Activated naive CD8-positive, alpha-beta T cell (primary cell): ENCODE data around the gene PHF12.
"Not testable (repeated sequence)": the region's sequence is repeated elsewhere in the genome, so short reads cannot be mapped to it uniquely, and the experiment has no call there.

Experiments
- H3K27ac Mint-ChIP-seq: one replicate; pipeline ENCODE4 v1.8.0; 2021; ENCODE audit warnings: mixed read lengths
- H3K27me3 Mint-ChIP-seq: one replicate; pipeline ENCODE4 v1.8.0; 2021; ENCODE audit warnings: mixed read lengths
- H3K36me3 Mint-ChIP-seq: one replicate; pipeline ENCODE4 v1.8.0; 2021; ENCODE audit warnings: mixed read lengths
- H3K4me1 Mint-ChIP-seq: one replicate; pipeline ENCODE4 v1.8.0; 2021; ENCODE audit warnings: low read depth, mixed read lengths
- H3K4me3 Mint-ChIP-seq: one replicate; pipeline ENCODE4 v1.8.0; 2021; ENCODE audit warnings: mild to moderate bottlenecking, mixed read lengths
- H3K9me3 Mint-ChIP-seq: one replicate; pipeline ENCODE4 v1.8.0; 2021; ENCODE audit warnings: low read depth, mixed read lengths

The PHF12 gene

DNA sequence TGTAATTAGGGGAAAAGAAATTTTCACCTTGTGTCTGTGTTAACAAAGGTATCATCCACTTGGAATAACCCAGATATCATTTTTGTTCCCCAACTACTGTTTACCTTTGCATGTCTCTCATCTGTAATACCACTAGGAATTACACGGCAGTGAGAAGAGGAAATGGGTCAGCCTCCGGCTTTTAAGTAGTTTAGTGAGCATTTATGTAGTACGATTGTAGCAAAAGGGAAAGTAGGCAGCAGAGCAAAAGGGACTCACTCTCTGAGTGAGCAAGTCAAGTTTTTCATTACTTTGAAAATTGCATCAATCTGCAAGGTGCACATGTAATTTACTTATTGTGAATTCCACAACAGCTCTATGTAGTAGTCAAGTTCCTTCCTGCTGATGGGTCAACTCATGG is 11.2 kb downstream of the PHF12 start:
- H3K36me3 Mint-ChIP-seq, result peaks cover 5% of the 10 kb centered on the region
- H3K4me1 Mint-ChIP-seq, result peaks cover 90% of the 10 kb centered on the region
- no peaks in the 10 kb centered on the region for H3K27me3 Mint-ChIP-seq
- no peaks in the 10 kb centered on the region for H3K9me3 Mint-ChIP-seq
- H3K27ac Mint-ChIP-seq, result peak overlapping the region; percentile 76
- peak overlapping the region; percentile 59 for H3K4me3 Mint-ChIP-seq

DNA sequence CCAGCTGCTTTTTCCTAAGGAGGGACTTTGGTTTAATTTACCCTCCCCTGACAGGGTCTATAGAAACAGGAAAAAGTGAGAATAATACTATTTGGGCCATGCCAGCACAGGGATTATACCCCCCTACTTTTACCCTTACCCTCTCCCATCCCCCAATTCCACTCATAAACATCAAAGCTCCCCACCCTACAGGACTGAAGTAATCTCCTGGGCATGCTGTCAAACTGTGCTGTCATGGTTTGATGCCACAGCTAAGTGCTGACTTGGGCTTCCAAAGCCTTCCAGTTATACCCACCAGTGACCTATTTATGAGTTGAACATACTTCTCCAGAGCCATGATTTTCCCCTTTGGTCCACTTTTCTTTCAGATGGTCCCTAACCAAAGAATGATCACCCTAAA is 12.8 kb downstream of the PHF12 start:
- no peaks in the 10 kb centered on the region for H3K27me3 Mint-ChIP-seq
- H3K4me3 Mint-ChIP-seq, result no peak overlapping the region
- peaks cover 85% of the 10 kb centered on the region for H3K4me1 Mint-ChIP-seq
- H3K9me3 Mint-ChIP-seq, result no peaks in the 10 kb centered on the region
- H3K36me3 Mint-ChIP-seq, result peaks cover 4% of the 10 kb centered on the region
- H3K27ac Mint-ChIP-seq, result peak overlapping the region; percentile 22

DNA sequence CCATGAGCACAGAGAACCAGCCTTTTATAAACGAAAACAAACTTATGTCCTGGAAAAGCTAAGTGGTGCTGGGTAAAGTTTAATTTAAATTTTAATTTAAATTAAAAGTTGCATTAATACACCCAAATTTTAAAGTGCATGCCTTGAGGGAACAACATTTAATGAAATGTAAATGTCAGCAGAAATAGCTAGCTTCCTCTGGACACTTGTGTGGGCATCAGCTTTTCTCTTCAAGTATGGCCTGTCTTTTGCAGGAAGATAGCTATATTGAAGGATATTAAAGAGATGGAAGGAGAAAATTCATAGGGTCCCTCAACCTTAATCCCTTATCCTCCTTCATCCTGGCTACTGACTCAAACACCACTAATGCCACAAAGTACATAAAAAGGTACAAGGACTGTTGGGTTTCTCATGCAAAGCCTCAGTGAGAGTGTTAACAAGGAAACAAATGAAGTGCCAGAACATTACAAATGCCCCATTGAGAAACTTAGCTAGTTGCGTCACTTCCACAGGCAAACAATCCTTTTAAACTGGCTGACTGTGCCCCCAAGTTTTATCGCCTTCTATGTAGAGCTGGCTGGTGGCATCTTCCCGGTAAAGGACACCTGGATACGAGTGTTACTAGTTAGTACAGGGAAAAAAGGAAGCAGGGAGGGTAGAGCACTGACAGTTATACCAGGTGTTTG is 14.1 kb downstream of the PHF12 start:
- Mint-ChIP-seq H3K9me3 (no peaks in the 10 kb centered on the region), H3K27me3 (no peaks in the 10 kb centered on the region), H3K27ac (peak overlapping the region; percentile 67), H3K36me3 (peaks cover 3% of the 10 kb centered on the region), H3K4me1 (peaks cover 82% of the 10 kb centered on the region), H3K4me3 (no peak overlapping the region)

DNA sequence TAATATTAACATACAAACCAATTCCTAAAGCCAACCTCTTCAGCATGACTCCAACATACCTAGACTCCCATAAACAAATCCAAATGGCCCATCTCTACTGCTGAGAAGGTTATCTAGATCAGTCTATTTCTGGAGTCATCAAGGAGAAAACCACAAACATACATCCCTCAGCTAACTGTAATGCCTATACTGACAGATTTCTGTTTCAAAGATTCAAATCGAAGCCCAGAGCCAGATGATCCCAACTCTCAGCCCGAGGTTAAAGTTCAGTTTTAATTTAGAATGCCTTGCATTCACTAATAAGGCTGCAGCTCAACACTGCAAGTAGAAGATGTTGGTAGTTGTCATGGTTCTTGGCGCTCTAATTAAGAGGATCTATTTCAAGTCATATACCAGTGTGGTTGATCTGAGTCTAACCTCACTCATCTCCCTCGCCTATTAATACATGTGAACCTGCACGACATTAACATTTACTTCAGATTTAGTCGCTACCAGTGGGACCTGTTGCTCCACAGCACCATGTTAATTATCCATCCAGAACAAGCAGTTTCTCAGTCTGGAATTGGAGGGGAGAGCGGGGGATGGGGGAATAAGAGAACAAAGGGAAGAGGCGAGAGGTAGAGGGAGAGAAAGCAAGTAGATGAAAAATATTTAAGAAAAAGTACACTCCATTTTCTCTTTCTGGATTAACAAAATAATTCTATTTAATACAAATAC is 15.4 kb downstream of the PHF12 start:
- Mint-ChIP-seq H3K27me3 (no peaks in the 10 kb centered on the region), H3K4me1 (peaks cover 79% of the 10 kb centered on the region), H3K36me3 (peaks cover 3% of the 10 kb centered on the region), H3K9me3 (no peaks in the 10 kb centered on the region), H3K27ac (peak overlapping the region; percentile 67), H3K4me3 (no peak overlapping the region)

DNA sequence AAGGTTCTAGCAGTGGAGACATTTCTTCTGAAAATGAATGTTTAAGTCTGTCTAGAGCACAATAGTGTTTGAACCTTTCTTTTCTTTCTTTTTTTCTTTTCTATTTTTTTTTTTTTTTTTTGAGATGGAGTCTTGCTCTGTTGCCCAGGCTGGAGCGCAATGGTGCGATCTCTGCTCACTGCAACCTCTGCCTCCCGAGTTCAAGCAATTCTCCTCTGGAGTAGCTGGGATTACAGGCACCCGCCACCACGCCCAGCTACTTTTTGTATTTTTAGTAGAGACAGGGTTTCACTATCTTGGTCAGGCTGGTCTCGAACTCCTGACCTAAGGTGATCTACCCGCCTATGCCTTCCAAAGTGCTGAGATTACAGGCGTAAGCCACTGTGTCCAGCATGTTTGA is 16.8 kb downstream of the PHF12 start:
- H3K4me3 Mint-ChIP-seq, H3K27me3 Mint-ChIP-seq, H3K9me3 Mint-ChIP-seq: not testable (repeated sequence)
- H3K4me1 Mint-ChIP-seq, result peaks cover 75% of the 10 kb centered on the region
- peak overlapping the region; percentile 28 for H3K27ac Mint-ChIP-seq
- peaks cover 10% of the 10 kb centered on the region for H3K36me3 Mint-ChIP-seq

DNA sequence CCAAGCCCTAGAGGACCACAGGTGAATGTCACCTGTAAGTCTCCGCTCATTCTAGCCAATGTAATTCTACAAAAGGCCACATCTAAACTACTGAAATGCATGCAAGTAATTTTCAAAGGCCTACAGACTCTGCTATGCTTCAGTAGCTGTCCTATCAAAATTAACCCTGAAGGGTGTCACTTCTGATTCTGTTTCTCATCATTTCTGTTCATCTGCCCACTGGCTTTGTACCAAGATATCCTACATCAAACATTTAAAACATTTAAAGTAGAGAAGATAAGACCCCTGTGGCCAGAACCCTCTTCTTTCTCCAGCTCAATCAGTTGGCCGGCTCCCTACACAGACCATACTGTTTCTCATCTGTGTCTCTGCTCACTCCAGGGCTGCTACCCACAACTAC is 21.5 kb downstream of the PHF12 start:
- Mint-ChIP-seq H3K27me3 (no peaks in the 10 kb centered on the region), H3K27ac (peak overlapping the region; percentile 80), H3K36me3 (peaks cover 28% of the 10 kb centered on the region), H3K9me3 (no peaks in the 10 kb centered on the region), H3K4me1 (peaks cover 72% of the 10 kb centered on the region), H3K4me3 (no peak overlapping the region)

DNA sequence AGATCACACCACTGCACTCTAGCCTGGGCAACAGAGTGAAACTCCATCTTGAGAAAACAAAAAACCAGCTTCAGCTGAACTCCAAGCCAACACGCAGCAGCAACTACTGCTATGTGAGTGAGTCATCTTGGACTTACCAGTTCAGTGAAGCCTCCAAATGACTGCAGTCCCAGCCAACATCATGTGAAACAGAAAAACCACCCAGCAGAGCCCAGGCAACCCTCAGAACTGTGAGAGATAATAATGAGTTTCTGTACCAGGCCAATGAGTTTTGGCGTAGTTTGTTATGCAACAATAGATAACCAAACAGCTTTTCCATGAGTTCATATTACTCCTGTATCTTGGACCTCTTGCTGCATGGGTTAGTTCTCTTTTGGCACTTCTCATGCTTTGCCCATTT is 23.3 kb downstream of the PHF12 start:
- H3K4me1 Mint-ChIP-seq, result peaks cover 70% of the 10 kb centered on the region
- no peaks in the 10 kb centered on the region for H3K27me3 Mint-ChIP-seq
- H3K9me3 Mint-ChIP-seq, result no peaks in the 10 kb centered on the region

DNA sequence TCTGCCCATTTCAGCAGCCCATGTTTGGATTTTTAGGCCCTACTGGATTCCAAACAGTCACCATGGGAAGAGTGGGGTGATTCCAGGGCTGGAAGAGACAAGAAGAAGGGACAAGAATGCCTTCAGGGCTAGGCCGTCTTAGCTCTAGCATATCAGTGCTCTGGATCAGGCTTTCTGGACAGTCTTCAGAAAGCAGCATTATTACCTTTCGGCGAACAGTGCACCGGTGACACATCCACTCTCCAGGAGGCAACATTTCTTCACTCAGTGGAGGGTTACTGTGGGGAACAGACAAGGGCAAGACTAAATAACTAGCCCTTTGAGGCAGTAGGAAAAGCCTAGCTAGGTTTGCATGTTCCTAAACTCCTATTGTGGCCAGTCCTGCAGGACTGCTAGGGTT is 24.5 kb downstream of the PHF12 start:
- H3K9me3 Mint-ChIP-seq, result no peaks in the 10 kb centered on the region
- H3K4me1 Mint-ChIP-seq, result peaks cover 67% of the 10 kb centered on the region
- peaks cover 33% of the 10 kb centered on the region for H3K36me3 Mint-ChIP-seq
- no peaks in the 10 kb centered on the region for H3K27me3 Mint-ChIP-seq
- no peak overlapping the region for H3K4me3 Mint-ChIP-seq
- H3K27ac Mint-ChIP-seq, result peak overlapping the region; percentile 76

More for the DNA sequence above, 23.3 kb downstream of the PHF12 start:
- Mint-ChIP-seq H3K4me3 (peak overlapping the region; percentile 42), H3K27ac (peak overlapping the region; percentile 76), H3K36me3 (peaks cover 32% of the 10 kb centered on the region)

DNA sequence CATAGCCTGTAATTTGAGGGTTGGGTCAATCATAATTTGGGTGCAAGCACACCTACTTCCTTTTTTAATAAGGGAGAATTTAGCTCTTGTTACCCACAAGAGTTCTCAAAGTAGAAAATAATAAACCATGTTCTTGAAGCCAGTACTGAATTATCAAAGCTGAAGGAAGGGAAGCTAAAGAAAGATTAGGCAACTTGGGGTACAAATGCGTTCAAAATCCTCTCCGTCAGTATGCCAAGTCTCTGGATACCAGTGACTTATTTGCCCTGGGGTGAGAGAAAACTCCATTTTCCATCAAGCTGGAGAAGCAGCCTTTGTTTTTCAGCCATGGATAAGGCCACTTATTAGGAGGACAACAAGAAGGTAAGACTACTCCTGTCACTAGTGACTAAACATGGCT is 25.0 kb downstream of the PHF12 start:
- Mint-ChIP-seq H3K9me3 (no peaks in the 10 kb centered on the region), H3K36me3 (peaks cover 37% of the 10 kb centered on the region), H3K4me3 (peak overlapping the region; percentile 53), H3K27me3 (no peaks in the 10 kb centered on the region), H3K4me1 (peaks cover 65% of the 10 kb centered on the region), H3K27ac (peak overlapping the region; percentile 76)

DNA sequence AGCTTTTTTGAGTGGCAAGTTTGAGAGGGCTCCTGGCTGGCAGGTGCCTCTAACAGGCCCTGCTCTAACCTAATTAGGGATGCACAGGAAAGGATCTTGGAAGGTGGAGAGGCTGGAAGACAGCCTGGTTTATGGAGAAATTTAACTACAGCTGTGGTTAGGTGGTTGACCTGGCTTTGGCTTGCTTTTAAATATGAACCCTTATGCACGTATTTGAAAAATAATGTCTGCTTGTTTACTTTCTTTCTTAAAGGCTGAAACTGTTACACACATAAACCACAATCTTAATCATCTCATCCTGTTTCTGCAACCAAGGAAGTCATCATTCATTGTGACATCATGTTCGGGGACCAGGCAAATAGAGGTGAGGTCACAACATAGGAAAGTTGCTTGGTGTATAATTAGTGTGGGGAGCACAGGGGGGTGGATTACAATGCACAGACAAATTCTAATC is 25.4 kb downstream of the PHF12 start:
- peak overlapping the region; percentile 76 for H3K27ac Mint-ChIP-seq
- peaks cover 39% of the 10 kb centered on the region for H3K36me3 Mint-ChIP-seq
- peaks cover 63% of the 10 kb centered on the region for H3K4me1 Mint-ChIP-seq
- H3K27me3 Mint-ChIP-seq, result no peaks in the 10 kb centered on the region
- H3K9me3 Mint-ChIP-seq, result no peaks in the 10 kb centered on the region
- peak overlapping the region; percentile 53 for H3K4me3 Mint-ChIP-seq

DNA sequence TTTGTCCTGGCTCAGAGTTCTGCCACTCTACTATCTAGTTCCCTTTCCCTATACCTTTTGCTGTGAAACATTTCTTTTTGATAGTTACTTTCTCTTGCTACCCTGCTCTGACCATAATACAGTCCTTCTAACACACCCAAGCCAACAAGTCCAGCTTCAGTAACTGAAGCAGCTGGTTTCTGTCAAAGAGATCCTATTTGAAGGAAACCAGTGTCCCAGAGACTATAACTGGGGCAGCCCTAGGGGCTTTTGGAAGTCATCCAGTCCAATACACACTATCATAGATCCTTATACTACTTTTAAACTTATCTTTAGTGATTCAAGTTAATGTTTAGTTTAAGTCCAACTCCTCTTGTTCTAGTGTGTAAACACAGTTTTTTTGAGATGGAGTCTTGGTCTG is 31.1 kb downstream of the PHF12 start:
- H3K9me3 Mint-ChIP-seq, result no peaks in the 10 kb centered on the region
- H3K27me3 Mint-ChIP-seq, result no peaks in the 10 kb centered on the region
- H3K27ac Mint-ChIP-seq, result peak overlapping the region; percentile 54
- peaks cover 26% of the 10 kb centered on the region for H3K4me1 Mint-ChIP-seq
- H3K36me3 Mint-ChIP-seq, result peaks cover 21% of the 10 kb centered on the region
- no peak overlapping the region for H3K4me3 Mint-ChIP-seq

DNA sequence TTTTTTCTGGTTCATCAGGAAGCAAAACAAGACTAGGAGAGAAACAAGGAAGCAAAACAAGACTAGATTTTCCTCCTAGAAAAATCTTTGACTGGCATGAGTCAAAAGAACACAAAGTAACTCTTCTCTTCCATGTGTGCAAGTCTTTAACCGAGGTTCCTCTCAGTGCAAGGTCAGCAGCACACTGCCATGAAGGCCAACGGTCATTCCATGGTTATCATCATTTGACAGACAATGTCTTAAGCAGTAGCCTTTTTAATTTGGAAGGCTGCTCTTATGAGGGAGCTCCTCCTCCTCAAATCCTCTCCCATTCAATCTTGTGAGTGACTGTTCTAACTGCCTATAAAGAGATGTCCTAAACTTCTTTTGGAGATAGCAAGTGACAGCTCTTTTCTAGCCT is 33.0 kb downstream of the PHF12 start:
- Mint-ChIP-seq H3K4me1 (peaks cover 18% of the 10 kb centered on the region), H3K4me3 (no peak overlapping the region), H3K36me3 (peaks cover 17% of the 10 kb centered on the region), H3K27me3 (no peaks in the 10 kb centered on the region), H3K9me3 (no peaks in the 10 kb centered on the region), H3K27ac (peak overlapping the region; percentile 29)

DNA sequence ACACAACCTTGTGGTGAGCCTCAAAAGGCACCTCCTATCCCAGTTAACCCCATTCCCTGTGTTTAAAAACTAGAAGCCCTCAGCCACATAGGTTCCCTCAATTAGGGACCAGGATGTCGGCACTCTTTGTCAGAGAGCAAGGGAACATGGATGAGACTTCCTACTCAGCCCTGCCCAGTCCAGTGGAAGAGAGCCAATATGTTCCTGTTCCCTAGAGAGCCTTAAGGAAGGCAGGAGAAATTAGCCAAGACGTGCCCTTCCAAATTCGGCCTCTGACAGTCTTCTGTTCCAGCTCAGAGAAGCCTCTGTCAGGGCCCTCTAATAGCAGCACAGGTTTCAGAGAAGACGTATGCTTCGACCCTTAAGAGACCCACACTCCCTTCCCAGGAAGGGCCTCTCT is 33.9 kb downstream of the PHF12 start:
- Mint-ChIP-seq H3K27me3 (no peaks in the 10 kb centered on the region), H3K36me3 (peaks cover 15% of the 10 kb centered on the region), H3K9me3 (no peaks in the 10 kb centered on the region), H3K4me3 (no peak overlapping the region), H3K4me1 (peaks cover 16% of the 10 kb centered on the region), H3K27ac (peak overlapping the region; percentile 61)

DNA sequence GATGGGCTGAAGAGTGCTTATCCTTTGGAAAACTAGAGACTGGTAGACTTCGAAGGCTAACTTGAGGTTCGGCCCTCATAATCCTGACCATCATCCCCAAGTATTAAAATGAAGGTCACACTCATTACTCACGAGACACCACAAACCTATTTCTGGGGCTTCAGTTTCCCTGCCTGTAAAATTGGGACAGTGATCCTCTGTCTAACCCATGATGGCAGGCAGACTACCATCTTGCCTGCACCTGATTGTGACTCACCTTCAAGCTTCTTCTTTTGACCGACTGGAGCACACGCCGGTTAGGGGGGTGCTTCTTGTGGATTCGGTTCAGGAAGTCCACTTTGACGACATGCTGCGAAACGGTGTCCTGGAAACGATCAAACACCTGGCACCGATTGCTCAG is 34.3 kb downstream of the PHF12 start:
- no peak overlapping the region for H3K4me3 Mint-ChIP-seq
- no peaks in the 10 kb centered on the region for H3K27me3 Mint-ChIP-seq
- peaks cover 16% of the 10 kb centered on the region for H3K4me1 Mint-ChIP-seq
- H3K36me3 Mint-ChIP-seq, result peaks cover 15% of the 10 kb centered on the region
- H3K27ac Mint-ChIP-seq, result peak overlapping the region; percentile 64
- H3K9me3 Mint-ChIP-seq, result no peaks in the 10 kb centered on the region

DNA sequence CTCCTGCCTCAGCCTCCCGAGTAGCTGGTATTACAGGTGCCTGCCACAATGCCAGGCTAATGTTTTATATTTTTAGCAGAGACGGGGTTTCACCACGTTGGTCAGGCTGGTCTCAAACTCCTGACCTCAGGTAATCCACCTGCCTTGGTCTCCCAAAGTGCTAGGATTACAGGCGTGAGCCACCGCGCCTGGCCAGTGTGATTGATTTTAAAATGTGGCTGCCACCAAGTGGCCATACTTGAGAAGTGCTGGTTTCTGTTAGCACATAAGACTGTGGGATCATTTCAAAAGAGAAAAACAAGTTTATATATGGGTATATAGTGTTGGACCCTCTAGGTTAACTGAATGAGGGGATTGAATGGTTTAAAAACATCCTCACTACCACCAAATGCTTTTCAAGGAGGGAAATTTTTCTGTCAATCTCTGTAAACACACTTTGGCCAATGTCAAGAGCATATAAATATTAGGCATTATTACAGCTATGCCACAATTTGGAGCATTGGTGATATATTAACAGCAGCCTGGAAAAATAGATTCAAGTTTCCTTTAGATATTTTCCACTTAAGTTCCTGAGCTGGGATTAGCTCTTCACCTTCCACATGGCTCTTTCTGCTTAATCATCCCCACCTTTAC is 34.9 kb downstream of the PHF12 start:
- Mint-ChIP-seq H3K9me3 (no peaks in the 10 kb centered on the region), H3K27ac (peak overlapping the region; percentile 64), H3K36me3 (peaks cover 12% of the 10 kb centered on the region), H3K27me3 (no peaks in the 10 kb centered on the region), H3K4me1 (peaks cover 14% of the 10 kb centered on the region), H3K4me3 (no peak overlapping the region)
